DND-41 (cell line): Measurements from ENCODE around the gene BBS9.

Experiments used
- CTCF ChIP-seq: IDR thresholded peaks from 2 replicates; pipeline ENCODE4 v1.5.1; 2012; ENCODE audit warnings: borderline replicate concordance, low read length, moderate library complexity, mild to moderate bottlenecking; ENCODE audit not compliant: poor library complexity, severe bottlenecking; ENCODE audit errors: extremely low read depth
- EZH2 ChIP-seq: IDR thresholded peaks from 3 replicates; pipeline ENCODE4 v1.6.1; 2012; ENCODE audit warnings: borderline replicate concordance, low read depth, mild to moderate bottlenecking, moderate library complexity, low read length, inconsistent platforms; ENCODE audit not compliant: severe bottlenecking

GRCh38 chr7:33421429-33421828, 292.1 kb downstream of the BBS9 start:
- TF ChIP-seq CTCF = no peak
- no peak for TF ChIP-seq EZH2
